ENCODE results near the gene ZBTB47. TPM values are rescaled to one million over a fixed set of nuclear protein-coding genes. Genes with fewer than 3 reads are reported as not detected.

The ZBTB47 gene
- total RNA-seq, 1 donor from 2014 or later = 20.0 TPM

- no peaks in the 10 kb centered on the region for H3K9me3 ChIP-seq
- no peak overlapping the region for H3K27ac ChIP-seq
- no peak for DNase-seq
- no peaks in the 10 kb centered on the region for H3K4me1 ChIP-seq
- H3K4me3 ChIP-seq = no peak overlapping the region
- H3K27me3 ChIP-seq (ENCODE audit: low read depth) = no peaks in the 10 kb centered on the region
- TF ChIP-seq CTCF (IDR thresholded peaks at IDR 0.05) = no peak
- no peaks in the 10 kb centered on the region for H3K36me3 ChIP-seq
- intact Hi-C loops (cut with DNase I) = no loop called here
- no peak for ATAC-seq
These were observed 17.2 kb downstream of the ZBTB47 start for GRCh38 chr3:42670670-42671069.

GRCh38 chr3:42672515-42672914 lies 19.0 kb downstream of the ZBTB47 start:
- H3K27ac ChIP-seq = no peak overlapping the region
- no peaks in the 10 kb centered on the region for H3K27me3 ChIP-seq (ENCODE audit: low read depth)
- H3K9me3 ChIP-seq = no peaks in the 10 kb centered on the region
- TF ChIP-seq CTCF (IDR thresholded peaks at IDR 0.05) = no peak
- DNase-seq = no peak
- H3K4me3 ChIP-seq = no peak overlapping the region
- H3K36me3 ChIP-seq = no peaks in the 10 kb centered on the region
- intact Hi-C loops (cut with DNase I) = no loop called here
- peak in 1 of 2 donors; percentile 37 for ATAC-seq
- no peaks in the 10 kb centered on the region for H3K4me1 ChIP-seq

GRCh38 chr3:42673082-42673481 lies 19.6 kb downstream of the ZBTB47 start:
- no peak overlapping the region for H3K4me3 ChIP-seq
- no peaks in the 10 kb centered on the region for H3K4me1 ChIP-seq
- TF ChIP-seq CTCF (IDR thresholded peaks at IDR 0.05) = no peak
- no peak overlapping the region for H3K27ac ChIP-seq
- H3K27me3 ChIP-seq (ENCODE audit: low read depth) = no peaks in the 10 kb centered on the region
- DNase-seq (no peak), ATAC-seq (no peak)
- intact Hi-C loops (cut with DNase I) = no loop called here
- H3K9me3 ChIP-seq = no peaks in the 10 kb centered on the region
- no peaks in the 10 kb centered on the region for H3K36me3 ChIP-seq

GRCh38 chr3:42674146-42674545 lies 20.6 kb downstream of the ZBTB47 start:
- no peak for TF ChIP-seq CTCF (IDR thresholded peaks at IDR 0.05)
- H3K4me1 ChIP-seq = no peaks in the 10 kb centered on the region
- no peak overlapping the region for H3K4me3 ChIP-seq
- H3K27me3 ChIP-seq (ENCODE audit: low read depth) = no peaks in the 10 kb centered on the region
- DNase-seq (no peak), ATAC-seq (no peak)
- H3K9me3 ChIP-seq = no peaks in the 10 kb centered on the region
- H3K27ac ChIP-seq = no peak overlapping the region
- no peaks in the 10 kb centered on the region for H3K36me3 ChIP-seq
- intact Hi-C loops (cut with DNase I) = no loop called here

- TF ChIP-seq CTCF (IDR thresholded peaks at IDR 0.05) = no peak
- no peak overlapping the region for H3K27ac ChIP-seq
- H3K9me3 ChIP-seq = no peaks in the 10 kb centered on the region
- H3K36me3 ChIP-seq = no peaks in the 10 kb centered on the region
- no peak overlapping the region for H3K4me3 ChIP-seq
- no peak for ATAC-seq
- H3K27me3 ChIP-seq (ENCODE audit: low read depth) = no peaks in the 10 kb centered on the region
- intact Hi-C loops (cut with DNase I) = no loop called here
- DNase-seq = no peak
- H3K4me1 ChIP-seq = no peaks in the 10 kb centered on the region
These were observed 22.4 kb downstream of the ZBTB47 start for GRCh38 chr3:42675909-42676308.

GRCh38 chr3:42678447-42678846 lies 24.9 kb downstream of the ZBTB47 start:
- no peak overlapping the region for H3K27ac ChIP-seq
- H3K36me3 ChIP-seq = no peaks in the 10 kb centered on the region
- H3K4me1 ChIP-seq = no peaks in the 10 kb centered on the region
- intact Hi-C loops (cut with DNase I) = no loop called here
- DNase-seq = no peak
- no peak overlapping the region for H3K4me3 ChIP-seq
- H3K9me3 ChIP-seq = no peaks in the 10 kb centered on the region
- no peaks in the 10 kb centered on the region for H3K27me3 ChIP-seq (ENCODE audit: low read depth)
- TF ChIP-seq CTCF (IDR thresholded peaks at IDR 0.05) = no peak
- no peak for ATAC-seq
